ENCODE measurements around the gene BNIP1. TPM values are rescaled to one million over a fixed set of nuclear protein-coding genes. Genes with fewer than 3 reads are reported as not detected.

BNIP1 gene
- total and polyA plus RNA-seq, 2 of the 4 experiments (the other 2 are of a cell fraction), result 24.3 to 35.3 TPM

DNA sequence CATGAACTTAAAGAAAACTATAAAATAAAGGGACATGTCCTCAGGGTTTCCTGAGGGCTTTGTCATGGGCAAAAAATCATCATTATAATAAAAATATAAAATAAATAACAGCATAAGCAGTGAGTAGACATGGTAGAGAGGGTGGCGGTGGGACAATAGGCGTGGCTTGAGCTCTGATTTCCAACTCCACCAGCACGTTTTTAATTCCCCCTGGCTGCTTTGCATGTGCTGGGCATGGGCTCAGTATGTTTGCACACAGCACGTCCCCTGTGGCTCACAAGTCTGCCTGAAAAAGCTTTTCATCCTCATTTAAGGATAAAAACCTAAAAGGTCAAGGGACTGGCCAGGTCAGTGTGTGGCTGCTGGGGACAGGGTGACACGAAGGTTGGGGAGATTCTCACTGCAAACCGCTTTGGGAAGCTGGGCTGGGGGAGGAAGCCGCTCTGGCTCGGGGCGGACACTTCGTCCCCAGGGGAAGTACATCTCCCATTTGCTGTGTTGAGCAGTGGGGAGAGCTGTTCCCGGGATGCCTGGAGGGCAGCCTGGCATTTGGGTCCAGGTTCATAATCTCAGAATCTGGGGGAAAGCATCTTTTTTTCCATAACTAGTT is 58.0 kb downstream of the BNIP1 start:
- Histone ChIP-seq H3K79me1 (ENCODE audit: low read depth in 1 of 2, low read length in 2 of 2) (no peaks in the 10 kb centered on the region), H2AK9ac (replicated peaks; ENCODE audit: low read depth, low read length, poor library complexity) (no peak overlapping the region), H3K9me1 (ENCODE audit: insufficient read depth, low read length) (no peaks in the 10 kb centered on the region), H2BK20ac (ENCODE audit: low read depth, low read length) (no peak overlapping the region), H2BK120ac (ENCODE audit: low read depth, low read length) (no peak overlapping the region), H3K4me2 (ENCODE audit: low read depth, low read length) (peak overlapping the region; percentile 39; the same call in 1 of the 2 replicates), H4K8ac (ENCODE audit: low read depth in 2 of 2, low read length in 2 of 2) (no peak overlapping the region), H3K9ac (ENCODE audit: low read depth, low read length) (no peak overlapping the region), H3K56ac (ENCODE audit: extremely low read depth, insufficient read depth, low read length) (no peak overlapping the region), H3K4ac (ENCODE audit: low read depth, low read length) (no peak overlapping the region), H3K14ac (replicated peaks; ENCODE audit: low read depth, low read length) (no peak overlapping the region), H3K18ac (ENCODE audit: low read depth, low read length) (no peak overlapping the region), H3K9me3 (ENCODE audit: control insufficient read depth, insufficient read depth, low read length) (peaks cover 7% of the 10 kb centered on the region), H2AK5ac (ENCODE audit: low read depth, low read length) (no peak overlapping the region), H3K4me3 (ENCODE audit: insufficient read depth, low read depth, low read length) (no peak overlapping the region), H3K27ac (ENCODE audit: insufficient read depth, low read length) (no peak overlapping the region), H3K23ac (ENCODE audit: low read depth, low read length) (no peak overlapping the region), H4K91ac (ENCODE audit: insufficient read depth, low read depth, low read length) (no peak overlapping the region), H3K36me3 (ENCODE audit: control insufficient read depth, insufficient read depth, low read length) (no peaks in the 10 kb centered on the region), H2BK5ac (ENCODE audit: low read depth, low read length, poor library complexity, severe bottlenecking) (no peak overlapping the region), H4K5ac (ENCODE audit: low read depth, low read length) (no peak overlapping the region), H2AFZ (replicated peaks; ENCODE audit: low read length, poor library complexity) (peak overlapping the region; percentile 54), H2BK15ac (ENCODE audit: low read depth, low read length) (no peak overlapping the region), H3K4me1 (ENCODE audit: control insufficient read depth, insufficient read depth, low read length) (peaks cover 6% of the 10 kb centered on the region; the same call in 1 of the 2 replicates), H4K20me1 (ENCODE audit: insufficient read depth, low read length) (no peaks in the 10 kb centered on the region), H3K27me3 (ENCODE audit: control insufficient read depth, insufficient read depth, low read length) (peaks cover 39% of the 10 kb centered on the region)
- dilution Hi-C loops (cut with HindIII; ENCODE audit: low sequenced_read_pairs, unreplicated experiment), result no loop called here
- WGBS, 2 experiments (ENCODE audit: extremely low coverage in 2 of 2, insufficient read length in 1 of 2), result 0% methylated on average over 3 of the region's 11 CpGs; no CpG with 5 or more reads in 1 of the 2 experiments
- intact Hi-C loops (cut with micrococcal nuclease), result loop anchor here (2.0 kb wide), 1 partner anchor 496 kb away; no protein-coding TSS in a partner anchor
- BruUV-seq (replicated peaks), result no TSS peak
- ATAC-seq (ENCODE audit: low read depth) (peak; percentile 51), DNase-seq (no peak)
- CTCF ChIA-PET, result interaction anchor here (0.7 kb wide), 1 partner anchor 408 kb away, joined by 3 read pairs; no protein-coding TSS in a partner anchor
- in situ Hi-C loops (cut with MboI; ENCODE audit: low sequenced_read_pairs), result no loop called here
- TF ChIP-seq USF2 (IDR thresholded peaks at IDR 0.05; ENCODE audit: low read depth, low read length), result no peak
- TF ChIP-seq ELK1 (IDR thresholded peaks at IDR 0.05; ENCODE audit: borderline replicate concordance, low read depth, low read length), result no peak
- TF ChIP-seq RFX5 (IDR thresholded peaks at IDR 0.05; ENCODE audit: low read depth, low read length), result no peak
- TF ChIP-seq CHD1 (IDR thresholded peaks at IDR 0.05; ENCODE audit: low read depth, low read length), result no peak
- TF ChIP-seq BHLHE40 (IDR thresholded peaks at IDR 0.05; ENCODE audit: low read depth, low read length), result no peak
- TF ChIP-seq RAD21 (IDR thresholded peaks at IDR 0.05; ENCODE audit: low read length), result no peak
- no peak for TF ChIP-seq SMC3 (IDR thresholded peaks at IDR 0.05; ENCODE audit: low read depth, low read length)
- no peak for TF ChIP-seq CEBPB (IDR thresholded peaks at IDR 0.05; ENCODE audit: low read depth, low read length)
- TF ChIP-seq MXI1 (IDR thresholded peaks at IDR 0.05; ENCODE audit: borderline replicate concordance, low read depth, low read length), result no peak
- no peak for TF ChIP-seq NFE2L2 (IDR thresholded peaks at IDR 0.05; ENCODE audit: low read depth, low read length)
- no peak for TF ChIP-seq CTCF (conservative IDR thresholded peaks at IDR 0.05; ENCODE audit: low read depth, low read length)
- TF ChIP-seq MAFK (IDR thresholded peaks at IDR 0.05; ENCODE audit: low read depth, low read length), result no peak
- TF ChIP-seq POLR2A (IDR thresholded peaks at IDR 0.05; ENCODE audit: low read depth, low read length), result no peak
- no peak for TF ChIP-seq RCOR1 (IDR thresholded peaks at IDR 0.05; ENCODE audit: insufficient replicate concordance, low read length)
- TF ChIP-seq MAZ (IDR thresholded peaks at IDR 0.05; ENCODE audit: borderline replicate concordance, low read depth, low read length), result no peak
- no peak for TF ChIP-seq FOS (IDR thresholded peaks at IDR 0.05; ENCODE audit: low read depth, low read length)
- POLR2A ChIA-PET (ENCODE audit: unreplicated experiment), result no interaction called here
